Activated CD4-positive, alpha-beta T cell treated with anti-CD3 and anti-CD28 coated beads, Interleukin-2, amount 50 U/mL, for 48 hours (primary cell): Measurements from ENCODE around the gene TMLHE.
"Not testable (repeated sequence)": the region's sequence is repeated elsewhere in the genome, so short reads cannot be mapped to it uniquely, and the experiment has no call there.

Experiments used
- DNase-seq, 2 experiments: peaks; one replicate each; pipeline ENCODE4 v3.0.0-alpha.2; 2020

The TMLHE gene

GRCh38 chrX:155612312-155613224 is at the start of gene TMLHE, which contains the start of gene SPRY3:
TSS of gene TMLHE (minus strand) at chrX:155612952. CDS start at chrX:155545276, 67,676 bp downstream.
TSS of gene SPRY3 (plus strand) at chrX:155612586.
- DNase-seq, result peak; percentile 69 to 75

- DNase-seq, result no peak
Measured at GRCh38 chrX:155662282-155662681, 49.5 kb upstream of the TMLHE start.

GRCh38 chrX:155645180-155645579 is 32.4 kb upstream of the TMLHE start:
- DNase-seq, result no peak

GRCh38 chrX:155643240-155643639 is 30.5 kb upstream of the TMLHE start:
- no peak for DNase-seq

GRCh38 chrX:155641371-155641770 is 28.6 kb upstream of the TMLHE start:
- peak in 1 of 2 experiments; percentile 3 for DNase-seq

GRCh38 chrX:155637714-155638113 is 25.0 kb upstream of the TMLHE start:
- DNase-seq, result no peak

GRCh38 chrX:155635019-155635418 is 22.3 kb upstream of the TMLHE start:
- not testable (repeated sequence) for DNase-seq

GRCh38 chrX:155632431-155633100 is 19.8 kb upstream of the TMLHE start:
- no peak for DNase-seq

- DNase-seq, result not testable (repeated sequence)
Measured at GRCh38 chrX:155620110-155620509, 7.4 kb upstream of the TMLHE start.

- no peak for DNase-seq
Measured at GRCh38 chrX:155615938-155616337, 3.2 kb upstream of the TMLHE start.

GRCh38 chrX:155613927-155614559 is 1.3 kb upstream of the TMLHE start:
- DNase-seq, result no peak

- no peak for DNase-seq
Measured at GRCh38 chrX:155611302-155611701, 1.4 kb downstream of the TMLHE start.

- no peak for DNase-seq
Measured at GRCh38 chrX:155592981-155593380, 19.8 kb downstream of the TMLHE start.

GRCh38 chrX:155592331-155592730 is 20.4 kb downstream of the TMLHE start:
- no peak for DNase-seq

- no peak for DNase-seq
Measured at GRCh38 chrX:155577682-155578081, 35.1 kb downstream of the TMLHE start.

- no peak for DNase-seq
Measured at GRCh38 chrX:155563099-155563498, 49.7 kb downstream of the TMLHE start.

GRCh38 chrX:155544881-155545280 is 67.9 kb downstream of the TMLHE start:
- DNase-seq, result no peak

GRCh38 chrX:155535866-155536265 is 76.9 kb downstream of the TMLHE start:
- no peak for DNase-seq

- no peak for DNase-seq
Measured at GRCh38 chrX:155534800-155535199, 78.0 kb downstream of the TMLHE start.

GRCh38 chrX:155527023-155527422 is 85.7 kb downstream of the TMLHE start:
- not testable (repeated sequence) for DNase-seq

- DNase-seq, result no peak
Measured at GRCh38 chrX:155514225-155514624, 98.5 kb downstream of the TMLHE start.

- DNase-seq, result no peak
Measured at GRCh38 chrX:155505296-155505695, 107.5 kb downstream of the TMLHE start.

GRCh38 chrX:155495134-155495533 is 117.6 kb downstream of the TMLHE start:
- not testable (repeated sequence) for DNase-seq
